Measurements from ENCODE around the gene STIM1.

The STIM1 gene

GRCh38 chr11:4085575-4085974, 230.1 kb downstream of the STIM1 start:
- H3K4me2 ChIP-seq (ENCODE audit: low read length): no peak overlapping the region
- no peaks in the 10 kb centered on the region for H3K36me3 ChIP-seq (ENCODE audit: control insufficient read depth, low read length)
- H3K27me3 ChIP-seq (ENCODE audit: control insufficient read depth, low read length): no peaks in the 10 kb centered on the region

DNA sequence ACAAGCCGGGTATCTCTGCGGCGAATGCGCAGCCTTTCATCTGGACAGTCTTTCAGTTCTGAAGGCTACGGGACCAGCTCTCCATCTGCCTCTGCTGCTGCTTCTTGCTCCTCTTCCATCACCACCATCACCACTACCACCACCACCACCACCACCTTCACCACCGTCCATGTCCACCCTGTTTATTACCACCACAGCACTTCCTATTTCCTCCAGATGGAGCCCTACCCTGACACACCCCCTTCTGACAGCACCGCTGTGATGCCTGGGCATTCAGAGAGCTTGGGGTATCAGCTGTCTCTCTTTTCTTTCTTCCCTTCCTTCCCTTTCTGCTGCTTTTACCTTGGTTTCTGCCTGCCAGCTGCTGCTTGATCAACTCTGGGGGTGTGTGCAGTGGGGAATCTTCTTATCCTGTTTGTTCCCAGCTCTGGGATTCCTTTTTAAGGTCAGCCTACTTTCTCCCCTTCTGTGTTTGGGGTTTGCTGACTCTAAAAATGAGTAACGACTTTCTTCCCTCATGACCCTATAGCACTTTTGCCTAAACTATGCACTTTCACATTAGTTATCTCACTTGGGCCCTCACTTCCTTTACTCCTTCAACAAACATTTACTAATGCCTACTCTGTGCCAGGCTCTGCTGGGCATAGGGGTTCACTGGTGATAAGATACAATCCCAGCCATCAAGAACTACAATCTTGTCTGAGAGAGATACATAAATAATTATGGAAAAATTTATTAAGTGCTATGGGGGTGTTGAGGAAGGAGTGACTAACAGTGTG, 231.3 kb downstream of the STIM1 start:
- TF ChIP-seq CTCF (IDR thresholded peaks at IDR 0.05; ENCODE audit: low read depth, low read length, poor library complexity, severe bottlenecking) (no peak), EZH2phosphoT487 (IDR thresholded peaks at IDR 0.05; ENCODE audit: borderline replicate concordance, low read length) (no peak)
- H3K36me3 ChIP-seq (ENCODE audit: control insufficient read depth, low read length): no peaks in the 10 kb centered on the region
- H3K9me3 ChIP-seq (ENCODE audit: control insufficient read depth, insufficient read depth, low read length): no peaks in the 10 kb centered on the region
- no peaks in the 10 kb centered on the region for H3K4me1 ChIP-seq (ENCODE audit: control insufficient read depth, low read length)
- H3K4me2 ChIP-seq (ENCODE audit: low read length): no peak overlapping the region
- no peaks in the 10 kb centered on the region for H3F3A ChIP-seq (ENCODE audit: control insufficient read depth, insufficient read depth)
- H3K79me2 ChIP-seq (ENCODE audit: control insufficient read depth, low read length): no peaks in the 10 kb centered on the region
- no peaks in the 10 kb centered on the region for H3K9me2 ChIP-seq (replicated peaks; ENCODE audit: control insufficient read depth, low read length)
- H3K4me3 ChIP-seq (ENCODE audit: low read length): no peak overlapping the region
- no peaks in the 10 kb centered on the region for H4K20me1 ChIP-seq (ENCODE audit: control insufficient read depth, insufficient read depth, low read depth, low read length)
- no peaks in the 10 kb centered on the region for H3K27me3 ChIP-seq (ENCODE audit: control insufficient read depth, low read length)
- no peak overlapping the region for H3K27ac ChIP-seq (ENCODE audit: low read depth, low read length)

More at GRCh38 chr11:4085575-4085974, 230.1 kb downstream of the STIM1 start:
- H3K4me3 ChIP-seq (ENCODE audit: low read length): no peak overlapping the region
- no peaks in the 10 kb centered on the region for H3K79me2 ChIP-seq (ENCODE audit: control insufficient read depth, low read length)
- no peaks in the 10 kb centered on the region for H3K9me2 ChIP-seq (replicated peaks; ENCODE audit: control insufficient read depth, low read length)
- TF ChIP-seq EZH2phosphoT487 (IDR thresholded peaks at IDR 0.05; ENCODE audit: borderline replicate concordance, low read length) (no peak), CTCF (IDR thresholded peaks at IDR 0.05; ENCODE audit: low read depth, low read length, poor library complexity, severe bottlenecking) (no peak)
- H3F3A ChIP-seq (ENCODE audit: control insufficient read depth, insufficient read depth): no peaks in the 10 kb centered on the region
- H4K20me1 ChIP-seq (ENCODE audit: control insufficient read depth, insufficient read depth, low read depth, low read length): no peaks in the 10 kb centered on the region
- H3K4me1 ChIP-seq (ENCODE audit: control insufficient read depth, low read length): no peaks in the 10 kb centered on the region
- H3K9me3 ChIP-seq (ENCODE audit: control insufficient read depth, insufficient read depth, low read length): no peaks in the 10 kb centered on the region
- H3K27ac ChIP-seq (ENCODE audit: low read depth, low read length): no peak overlapping the region

DNA sequence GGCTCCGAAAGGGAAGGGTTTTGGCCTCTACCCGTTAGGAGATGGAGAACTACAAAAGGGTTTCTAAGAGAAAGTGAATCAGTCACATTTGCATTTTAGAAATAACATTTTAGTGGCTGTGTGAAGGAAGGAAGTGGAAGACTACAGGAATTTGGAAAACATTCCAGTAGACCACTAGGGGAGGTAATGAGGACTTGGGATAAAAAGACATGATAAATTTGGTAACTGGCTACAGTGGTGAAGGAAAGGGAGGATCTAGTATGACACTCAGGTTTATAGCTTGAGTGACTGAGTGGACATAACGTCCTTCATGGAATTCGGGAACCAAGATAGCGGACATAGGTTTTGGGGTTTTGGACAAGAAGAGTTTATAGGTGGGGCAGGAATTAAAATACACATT, 232.1 kb downstream of the STIM1 start:
- no peaks in the 10 kb centered on the region for H3K27me3 ChIP-seq (ENCODE audit: control insufficient read depth, low read length)
- no peaks in the 10 kb centered on the region for H4K20me1 ChIP-seq (ENCODE audit: control insufficient read depth, insufficient read depth, low read depth, low read length)
- H3K9me3 ChIP-seq (ENCODE audit: control insufficient read depth, insufficient read depth, low read length): no peaks in the 10 kb centered on the region
- H3K9me2 ChIP-seq (replicated peaks; ENCODE audit: control insufficient read depth, low read length): no peaks in the 10 kb centered on the region
- 0 out of 2 replicates have a peak, but pooled peaks cover 5% of the 10 kb centered on the region for H3K4me1 ChIP-seq (ENCODE audit: control insufficient read depth, low read length)
- no peak for TF ChIP-seq CTCF (IDR thresholded peaks at IDR 0.05; ENCODE audit: low read depth, low read length, poor library complexity, severe bottlenecking)
- TF ChIP-seq EZH2phosphoT487 (IDR thresholded peaks at IDR 0.05; ENCODE audit: borderline replicate concordance, low read length): no peak
- H3K36me3 ChIP-seq (ENCODE audit: control insufficient read depth, low read length): no peaks in the 10 kb centered on the region
- H3K4me2 ChIP-seq (ENCODE audit: low read length): no peak overlapping the region
- no peak overlapping the region for H3K4me3 ChIP-seq (ENCODE audit: low read length)
- no peaks in the 10 kb centered on the region for H3K79me2 ChIP-seq (ENCODE audit: control insufficient read depth, low read length)
- no peaks in the 10 kb centered on the region for H3F3A ChIP-seq (ENCODE audit: control insufficient read depth, insufficient read depth)
- no peak overlapping the region for H3K27ac ChIP-seq (ENCODE audit: low read depth, low read length)
